HG03442 (cell line): ENCODE measurements around the gene RFT1.
A peak's percentile ranks its signal among the peaks of the same experiment; 100 is the strongest.
"Not testable (repeated sequence)": the region's sequence is repeated elsewhere in the genome, so short reads cannot be mapped to it uniquely, and the experiment has no call there.

Experiments
- ATAC-seq: cut with Tn5 transposase; IDR thresholded peaks from one replicate; pipeline ENCODE4 v1.9.1; 2021; ENCODE audit warnings: mild to moderate bottlenecking, moderate library complexity; ENCODE audit not compliant: unreplicated experiment

Gene RFT1

GRCh38 chr3:53072653-53073552, 57.3 kb downstream of the RFT1 start:
- ATAC-seq, result peak; percentile 89

GRCh38 chr3:53071882-53072431, 58.3 kb downstream of the RFT1 start:
- no peak for ATAC-seq

- ATAC-seq, result no peak
Measured at GRCh38 chr3:53069422-53070068, 60.7 kb downstream of the RFT1 start.

GRCh38 chr3:53068176-53068575, 62.1 kb downstream of the RFT1 start:
- ATAC-seq, result no peak

- no peak for ATAC-seq
Measured at GRCh38 chr3:53067567-53067966, 62.7 kb downstream of the RFT1 start.

GRCh38 chr3:53065841-53066480, 64.3 kb downstream of the RFT1 start:
- no peak for ATAC-seq

GRCh38 chr3:53062905-53063304, 67.3 kb downstream of the RFT1 start:
- ATAC-seq, result no peak

- ATAC-seq, result no peak
Measured at GRCh38 chr3:53056442-53056841, 73.8 kb downstream of the RFT1 start.

GRCh38 chr3:53054233-53054632, 76.0 kb downstream of the RFT1 start:
- ATAC-seq, result not testable (repeated sequence)

- ATAC-seq, result no peak
Measured at GRCh38 chr3:53051929-53052328, 78.3 kb downstream of the RFT1 start.

GRCh38 chr3:53049987-53050386, 80.2 kb downstream of the RFT1 start:
- no peak for ATAC-seq

- ATAC-seq, result peak; percentile 31
Measured at GRCh38 chr3:53046171-53047170, 83.8 kb downstream of the RFT1 start.

GRCh38 chr3:53045518-53046170, 84.6 kb downstream of the RFT1 start, which contains the start of gene SFMBT1:
TSS of gene SFMBT1 (minus strand) at chr3:53046073. CDS start at chr3:52969128, 76,945 bp downstream.
- peak; percentile 39 for ATAC-seq

GRCh38 chr3:53044711-53045517, 85.3 kb downstream of the RFT1 start:
- ATAC-seq, result peak; percentile 37

- no peak for ATAC-seq
Measured at GRCh38 chr3:53044371-53044710, 85.9 kb downstream of the RFT1 start.

- no peak for ATAC-seq
Measured at GRCh38 chr3:53043738-53044137, 86.5 kb downstream of the RFT1 start.

- no peak for ATAC-seq
Measured at GRCh38 chr3:53042651-53043050, 87.6 kb downstream of the RFT1 start.

- no peak for ATAC-seq
Measured at GRCh38 chr3:53040351-53040820, 89.8 kb downstream of the RFT1 start.

- ATAC-seq, result no peak
Measured at GRCh38 chr3:53039376-53039752, 90.9 kb downstream of the RFT1 start.
